DOHH2 (cell line): ENCODE measurements around the gene ALS2CL.

Experiments used
- H3F3A ChIP-seq: fragments of 200-600 bp; sonication (generic), shearing (Covaris generic); 2 replicates; pipeline ENCODE4 v1.6.0; 2016; ENCODE audit warnings: antibody characterized with exemption, mild to moderate bottlenecking; ENCODE audit not compliant: control insufficient read depth, insufficient read depth
- H3K27ac ChIP-seq: fragments of 200-600 bp; sonication (generic); 2 replicates; pipeline ENCODE4 v1.5.1; 2014; ENCODE audit warnings: low read depth, mild to moderate bottlenecking, low read length, moderate library complexity
- H3K27me3 ChIP-seq: fragments of 200-600 bp; sonication (generic); 2 replicates; pipeline ENCODE4 v1.6.1; 2014; ENCODE audit warnings: mild to moderate bottlenecking, low read length, mixed read lengths; ENCODE audit not compliant: control insufficient read depth
- H3K36me3 ChIP-seq: fragments of 200-600 bp; sonication (generic); 2 replicates; pipeline ENCODE4 v1.6.1; 2014; ENCODE audit warnings: mild to moderate bottlenecking, low read length, moderate library complexity, mixed read lengths; ENCODE audit not compliant: control insufficient read depth
- H3K4me1 ChIP-seq: fragments of 200-600 bp; sonication (generic); 2 replicates; pipeline ENCODE4 v1.6.1; 2014; ENCODE audit warnings: mild to moderate bottlenecking, low read length, mixed read lengths; ENCODE audit not compliant: control insufficient read depth
- H3K4me2 ChIP-seq: fragments of 200-600 bp; sonication (generic); 2 replicates; pipeline ENCODE4 v1.6.0; 2014; ENCODE audit warnings: mild to moderate bottlenecking, low read length, moderate library complexity
- H3K4me3 ChIP-seq: fragments of 200-600 bp; sonication (generic); 2 replicates; pipeline ENCODE4 v1.5.1; 2014; ENCODE audit warnings: mild to moderate bottlenecking, low read length, mixed read lengths
- H3K79me2 ChIP-seq: fragments of 200-600 bp; sonication (generic); 2 replicates; pipeline ENCODE4 v1.6.1; 2014; ENCODE audit warnings: mild to moderate bottlenecking, low read length, mixed read lengths; ENCODE audit not compliant: control insufficient read depth
- H3K9me2 ChIP-seq: fragments of 200-600 bp; sonication (generic); replicated peaks from 2 replicates; pipeline ENCODE4 v1.6.1; 2014; ENCODE audit warnings: mild to moderate bottlenecking, low read length, mixed read lengths; ENCODE audit not compliant: control insufficient read depth
- H3K9me3 ChIP-seq: fragments of 200-600 bp; sonication (generic); 2 replicates; pipeline ENCODE4 v1.6.1; 2014; ENCODE audit warnings: antibody characterized with exemption, low read length, mixed read lengths; ENCODE audit not compliant: control insufficient read depth, insufficient read depth
- H4K20me1 ChIP-seq: fragments of 200-600 bp; sonication (generic); 2 replicates; pipeline ENCODE4 v1.6.0; 2014; ENCODE audit warnings: low read depth, mild to moderate bottlenecking, antibody characterized with exemption, low read length, moderate library complexity; ENCODE audit not compliant: control insufficient read depth, insufficient read depth
- CTCF ChIP-seq: fragments of 200-600 bp; sonication (generic); IDR thresholded peaks from one replicate; pipeline ENCODE4 v1.5.1; 2014; ENCODE audit warnings: antibody characterized with exemption, mild to moderate bottlenecking, low read depth, low read length; ENCODE audit not compliant: poor library complexity, severe bottlenecking
- EZH2phosphoT487 ChIP-seq: fragments of 200-600 bp; sonication (generic); IDR thresholded peaks from 2 replicates; pipeline ENCODE4 v1.6.1; 2017; ENCODE audit warnings: borderline replicate concordance, mild to moderate bottlenecking, antibody characterized with exemption, low read length, moderate library complexity, mixed read lengths

Gene ALS2CL

GRCh38 chr3:46659285-46659684, 34.2 kb downstream of the ALS2CL start:
- H3K36me3 ChIP-seq = no peaks in the 10 kb centered on the region
- no peak overlapping the region for H3K27ac ChIP-seq
- H3K9me3 ChIP-seq = no peaks in the 10 kb centered on the region
- TF ChIP-seq EZH2phosphoT487 (no peak), CTCF (no peak)
- H4K20me1 ChIP-seq = no peaks in the 10 kb centered on the region
- peaks cover 16% of the 10 kb centered on the region for H3K4me1 ChIP-seq
- H3K4me2 ChIP-seq = no peak overlapping the region
- H3K27me3 ChIP-seq = 0 out of 2 replicates have a peak, but pooled peaks cover 6% of the 10 kb centered on the region
- H3F3A ChIP-seq = no peaks in the 10 kb centered on the region
- no peak overlapping the region for H3K4me3 ChIP-seq
- H3K9me2 ChIP-seq = no peaks in the 10 kb centered on the region
- H3K79me2 ChIP-seq = no peaks in the 10 kb centered on the region

DNA sequence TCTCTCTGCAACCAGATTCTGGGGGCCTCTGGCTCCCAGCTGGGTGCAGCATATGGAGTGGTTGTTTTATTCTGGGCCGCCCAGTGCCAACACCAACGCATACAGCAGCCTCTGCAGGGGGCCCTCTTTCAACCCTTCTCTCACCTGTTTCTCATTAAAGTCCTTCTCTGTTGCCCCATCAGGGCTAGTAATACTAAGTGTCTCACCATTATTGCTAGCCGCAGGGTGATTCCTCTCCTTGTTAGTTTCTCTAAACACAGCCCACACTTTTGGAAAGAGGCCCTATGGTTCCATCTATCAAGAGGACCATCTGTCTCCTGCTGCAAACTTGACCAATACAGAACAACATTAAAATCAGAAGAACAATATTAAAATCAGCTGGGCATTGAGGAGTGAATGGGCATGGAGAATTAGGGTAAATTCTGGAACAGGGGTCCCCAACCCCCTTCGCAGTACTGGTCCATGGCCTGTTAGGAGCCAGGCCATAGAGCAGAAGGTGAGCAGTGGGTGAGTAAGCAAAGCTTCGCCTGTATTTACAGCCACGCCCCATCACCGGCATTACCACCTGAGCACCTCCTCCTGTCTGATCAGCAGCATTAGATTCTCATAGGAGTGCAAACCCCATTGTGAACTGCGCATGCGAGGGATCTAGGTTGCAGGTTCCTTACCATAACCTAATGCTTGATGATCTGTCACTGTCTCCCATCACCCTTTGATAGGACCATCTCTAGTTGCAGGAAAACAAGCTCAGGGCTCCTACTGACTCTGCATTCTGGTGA, 36.5 kb downstream of the ALS2CL start:
- H3K4me3 ChIP-seq = no peak overlapping the region
- TF ChIP-seq EZH2phosphoT487 (no peak), CTCF (no peak)
- H3K9me3 ChIP-seq = 0 out of 2 replicates have a peak, but pooled peaks cover 3% of the 10 kb centered on the region
- H3K4me2 ChIP-seq = no peak overlapping the region
- no peak overlapping the region for H3K27ac ChIP-seq
- H3F3A ChIP-seq = no peaks in the 10 kb centered on the region
- no peaks in the 10 kb centered on the region for H3K9me2 ChIP-seq
- H3K36me3 ChIP-seq = no peaks in the 10 kb centered on the region
- peaks cover 9% of the 10 kb centered on the region; the same call in 1 of the 2 replicates for H3K27me3 ChIP-seq
- no peaks in the 10 kb centered on the region for H3K79me2 ChIP-seq
- peaks cover 16% of the 10 kb centered on the region for H3K4me1 ChIP-seq
- no peaks in the 10 kb centered on the region for H4K20me1 ChIP-seq

DNA sequence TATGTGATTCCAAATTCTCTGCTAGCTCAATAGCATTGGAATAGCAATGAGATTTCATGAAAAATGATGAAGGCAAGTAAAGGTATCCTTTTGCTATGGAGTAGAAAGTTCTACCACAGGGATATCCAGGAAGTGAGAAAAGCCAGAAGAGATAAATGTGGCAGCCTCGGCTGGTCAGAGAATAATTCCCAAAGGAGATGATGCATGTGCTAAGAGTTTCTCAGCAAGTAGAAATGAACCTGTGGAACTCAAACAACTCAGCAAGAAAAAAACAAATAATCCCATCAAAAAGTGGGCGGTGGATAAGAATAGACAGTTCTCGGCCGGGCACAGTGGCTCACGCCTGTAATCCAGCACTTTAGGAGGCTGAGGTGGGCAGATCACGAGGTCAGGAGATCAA, 38.2 kb downstream of the ALS2CL start:
- Histone ChIP-seq H3K36me3 (no peaks in the 10 kb centered on the region), H3K9me3 (0 out of 2 replicates have a peak, but pooled peaks cover 5% of the 10 kb centered on the region), H3K4me3 (no peak overlapping the region), H3K4me1 (peaks cover 9% of the 10 kb centered on the region), H3K27me3 (peaks cover 11% of the 10 kb centered on the region), H3K4me2 (no peak overlapping the region), H3K79me2 (no peaks in the 10 kb centered on the region), H3K27ac (no peak overlapping the region), H3K9me2 (no peaks in the 10 kb centered on the region), H4K20me1 (no peaks in the 10 kb centered on the region), H3F3A (no peaks in the 10 kb centered on the region)
- no peak for TF ChIP-seq EZH2phosphoT487
- TF ChIP-seq CTCF = no peak
